Fibroblast of the conjunctiva (primary cell): Measurements from ENCODE around the gene TMA7B.

ENCODE experiments used
- DNase-seq: peaks from one replicate; pipeline ENCODE4 v3.0.0-alpha.2; 2010; ENCODE audit warnings: low read depth

TMA7B gene

GRCh38 chr22:39959640-39960447, at the start of gene TMA7B:
TMA7B (plus strand) TSS chr22:39960397; CDS start chr22:39964375, 3,978 bp downstream.
- DNase-seq, result no peak

- DNase-seq, result no peak
Observed at GRCh38 chr22:39910876-39911613, 49.2 kb upstream of the TMA7B start.

- no peak for DNase-seq
Observed at GRCh38 chr22:39913321-39913720, 46.9 kb upstream of the TMA7B start.

GRCh38 chr22:39913886-39914285, 46.3 kb upstream of the TMA7B start:
- DNase-seq, result no peak

GRCh38 chr22:39914584-39914983, 45.6 kb upstream of the TMA7B start:
- DNase-seq, result no peak

GRCh38 chr22:39915295-39915726, 44.9 kb upstream of the TMA7B start:
- DNase-seq, result no peak

GRCh38 chr22:39916496-39916895, 43.7 kb upstream of the TMA7B start:
- no peak for DNase-seq

- DNase-seq, result no peak
Observed at GRCh38 chr22:39917197-39917643, 43.0 kb upstream of the TMA7B start.

- no peak for DNase-seq
Observed at GRCh38 chr22:39917776-39918495, 42.3 kb upstream of the TMA7B start.

GRCh38 chr22:39920134-39920743, 40.0 kb upstream of the TMA7B start:
- DNase-seq, result no peak

- DNase-seq, result no peak
Observed at GRCh38 chr22:39923696-39924095, 36.5 kb upstream of the TMA7B start.

GRCh38 chr22:39924286-39924685, 35.9 kb upstream of the TMA7B start:
- DNase-seq, result no peak

- DNase-seq, result no peak
Observed at GRCh38 chr22:39925273-39925672, 34.9 kb upstream of the TMA7B start.

GRCh38 chr22:39925909-39926679, 34.1 kb upstream of the TMA7B start:
- DNase-seq, result no peak

GRCh38 chr22:39926753-39927152, 33.4 kb upstream of the TMA7B start:
- DNase-seq, result no peak

GRCh38 chr22:39927544-39927943, 32.7 kb upstream of the TMA7B start:
- no peak for DNase-seq

GRCh38 chr22:39928536-39929520, 31.4 kb upstream of the TMA7B start:
- DNase-seq, result no peak

- DNase-seq, result no peak
Observed at GRCh38 chr22:39931251-39931650, 28.9 kb upstream of the TMA7B start.

- no peak for DNase-seq
Observed at GRCh38 chr22:39932166-39932565, 28.0 kb upstream of the TMA7B start.
